Activated CD4-positive, CD25-positive, alpha-beta regulatory T cell (primary cell): ENCODE measurements around the gene SEMA4G.

ENCODE experiments used
- DNase-seq, 4 experiments: peaks; one replicate each; lab custom pipeline; 2025; lab: John Stamatoyannopoulos, UW

Gene SEMA4G

GRCh38 chr10:100986952-100987684 lies 17.8 kb downstream of the SEMA4G start, which contains the start of the genes MRPL43 and TWNK:
Gene MRPL43 (minus strand): TSS chr10:100987497. CDS start chr10:100987443, 54 bp downstream.
Gene TWNK (plus strand): TSS chr10:100987543. CDS start chr10:100988211, 668 bp downstream.
- DNase-seq: peak; percentile 74 to 80 (median 77)

- DNase-seq: no peak
These were observed 18.4 kb downstream of the SEMA4G start for GRCh38 chr10:100987685-100988049.

- DNase-seq: no peak
These were observed 18.9 kb downstream of the SEMA4G start for GRCh38 chr10:100988166-100988565.

- DNase-seq: no peak
These were observed 19.8 kb downstream of the SEMA4G start for GRCh38 chr10:100989088-100989487.

- no peak for DNase-seq
These were observed 24.8 kb downstream of the SEMA4G start for GRCh38 chr10:100993986-100994708.

GRCh38 chr10:100995181-100995580 lies 25.9 kb downstream of the SEMA4G start:
- DNase-seq: no peak

GRCh38 chr10:100996678-100997359 lies 27.5 kb downstream of the SEMA4G start:
- peak in 1 of 4 experiments; percentile 38 for DNase-seq

- DNase-seq: peak; percentile 50 to 65 (median 55)
These were observed 28.3 kb downstream of the SEMA4G start for GRCh38 chr10:100997360-100998182.

GRCh38 chr10:100998183-100998990 lies 29.1 kb downstream of the SEMA4G start:
- peak; percentile 23 to 53 (median 46) for DNase-seq

- peak; percentile 55 to 70 (median 63) for DNase-seq
These were observed 29.9 kb downstream of the SEMA4G start for GRCh38 chr10:100998991-100999741.

- no peak for DNase-seq
These were observed 30.4 kb downstream of the SEMA4G start, which contains the start of gene LZTS2 for GRCh38 chr10:100999742-101000126. Gene LZTS2 (plus strand): TSS chr10:100999808. CDS start chr10:101002539, 2,731 bp downstream.

- DNase-seq: no peak
These were observed 31.0 kb downstream of the SEMA4G start for GRCh38 chr10:101000127-101000914.

- no peak for DNase-seq
These were observed 31.8 kb downstream of the SEMA4G start for GRCh38 chr10:101000915-101001658.

- DNase-seq: no peak
These were observed 32.3 kb downstream of the SEMA4G start for GRCh38 chr10:101001659-101002035.

- no peak for DNase-seq
These were observed 33.2 kb downstream of the SEMA4G start for GRCh38 chr10:101002456-101002855.

- DNase-seq: no peak
These were observed 34.4 kb downstream of the SEMA4G start for GRCh38 chr10:101003639-101004206.

- DNase-seq: no peak
These were observed 36.1 kb downstream of the SEMA4G start for GRCh38 chr10:101005361-101005760.
